Ureter (tissue), 1 donor: ENCODE data around the gene CSAD. TPM values are rescaled to one million over a fixed set of nuclear protein-coding genes. Genes with fewer than 3 reads are reported as not detected.
"Not testable (repeated sequence)": the region's sequence is repeated elsewhere in the genome, so short reads cannot be mapped to it uniquely, and the experiment has no call there.

Experiments
- DNase-seq: peaks from one replicate; pipeline ENCODE4 v3.0.0-alpha.2; 2020; ENCODE audit warnings: low spot score
- total RNA-seq: library from RNA; stranded (reverse); gene quantifications from one replicate; pipeline ENCODE4 v1.2.4, GENCODE V29; 2023
- donor health status: DM: yes; HTN: yes; CAD: no.

The CSAD gene
- total RNA-seq, 1 donor from 2014 or later, result 65.7 TPM

GRCh38 chr12:53180931-53181645 lies 363 bp upstream of the CSAD start:
- peak; percentile 79 for DNase-seq

GRCh38 chr12:53179687-53180219 lies 972 bp downstream of the CSAD start:
- DNase-seq, result no peak

- DNase-seq, result not testable (repeated sequence)
Measured at GRCh38 chr12:53178803-53179202, 1.9 kb downstream of the CSAD start.

- DNase-seq, result not testable (repeated sequence)
Measured at GRCh38 chr12:53177447-53177846, 3.3 kb downstream of the CSAD start.

GRCh38 chr12:53176750-53177149 lies 4.0 kb downstream of the CSAD start:
- DNase-seq, result no peak

GRCh38 chr12:53174881-53175491 lies 5.7 kb downstream of the CSAD start:
- DNase-seq, result no peak

- no peak for DNase-seq
Measured at GRCh38 chr12:53173085-53173715, 7.5 kb downstream of the CSAD start.

- DNase-seq, result no peak
Measured at GRCh38 chr12:53172352-53172751, 8.4 kb downstream of the CSAD start.

GRCh38 chr12:53171725-53172329 lies 8.9 kb downstream of the CSAD start:
- DNase-seq, result peak; percentile 69

- DNase-seq, result peak; percentile 42
Measured at GRCh38 chr12:53170876-53171724, 9.6 kb downstream of the CSAD start.

GRCh38 chr12:53170215-53170614 lies 10.5 kb downstream of the CSAD start:
- DNase-seq, result peak; percentile 30

- DNase-seq, result peak; percentile 26
Measured at GRCh38 chr12:53169644-53170043, 11.1 kb downstream of the CSAD start.

GRCh38 chr12:53166837-53167236 lies 13.9 kb downstream of the CSAD start:
- DNase-seq, result no peak

- DNase-seq, result not testable (repeated sequence)
Measured at GRCh38 chr12:53163008-53163407, 17.7 kb downstream of the CSAD start.

- DNase-seq, result no peak
Measured at GRCh38 chr12:53161119-53161911, 19.4 kb downstream of the CSAD start.

- DNase-seq, result no peak
Measured at GRCh38 chr12:53160673-53161072, 20.1 kb downstream of the CSAD start.

- DNase-seq, result no peak
Measured at GRCh38 chr12:53160000-53160399, 20.7 kb downstream of the CSAD start.

- DNase-seq, result peak; percentile 91
Measured at GRCh38 chr12:53159195-53159839, 21.4 kb downstream of the CSAD start.

GRCh38 chr12:53152390-53152789 lies 28.3 kb downstream of the CSAD start:
- DNase-seq, result no peak

- no peak for DNase-seq
Measured at GRCh38 chr12:53151039-53151438, 29.7 kb downstream of the CSAD start.
